Fibroblast of gingiva (primary cell): Measurements from ENCODE around the gene EXD2.
"Not testable (repeated sequence)": the region's sequence is repeated elsewhere in the genome, so short reads cannot be mapped to it uniquely, and the experiment has no call there.

Source experiments
- DNase-seq: peaks from one replicate; pipeline ENCODE4 v3.0.0-alpha.2; 2011; ENCODE audit warnings: low read depth

EXD2 gene

DNA sequence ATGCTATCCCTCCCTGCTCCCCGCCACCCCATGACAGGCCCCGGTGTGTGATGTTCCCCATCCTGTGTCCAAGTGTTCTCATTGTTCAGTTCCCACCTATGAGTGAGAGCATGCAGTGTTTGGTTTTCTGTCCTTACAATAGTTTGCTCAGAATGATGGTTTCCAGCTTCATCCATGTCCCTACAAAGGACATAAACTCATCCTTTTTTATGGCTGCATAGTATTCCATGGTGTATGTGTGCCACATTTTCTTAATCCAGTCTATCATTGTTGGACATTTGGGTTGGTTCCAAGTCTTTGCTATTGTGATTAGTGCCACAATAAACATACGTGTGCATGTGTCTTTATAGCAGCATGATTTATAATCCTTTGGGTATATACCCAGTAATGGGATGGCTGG, 86.1 kb downstream of the EXD2 start:
- not testable (repeated sequence) for DNase-seq

DNA sequence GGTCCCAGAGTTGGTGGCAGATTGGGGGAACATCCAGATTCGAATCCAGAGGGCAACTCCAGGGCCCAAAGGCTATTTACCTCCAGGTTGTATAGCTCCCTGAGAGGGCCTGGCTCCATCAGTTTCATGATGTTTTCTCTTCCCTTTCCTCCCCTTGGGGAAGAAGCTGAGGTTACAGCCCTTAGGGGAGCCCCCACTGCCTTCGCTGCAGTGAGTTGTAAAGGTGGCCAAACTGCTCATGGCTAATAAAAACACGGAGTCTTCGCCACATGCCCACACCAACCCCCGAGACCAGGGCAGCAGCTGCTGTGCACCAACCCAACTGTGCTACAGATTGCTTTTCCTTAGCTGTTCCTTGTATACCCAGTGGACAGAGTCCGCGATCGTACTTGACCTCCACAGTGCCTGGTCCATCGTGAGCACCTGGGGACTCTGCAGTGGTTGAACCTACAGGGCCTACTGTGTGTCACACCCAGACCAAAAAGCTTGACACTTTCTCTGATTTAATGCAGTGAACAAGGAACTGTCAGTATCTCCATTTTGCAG, 89.5 kb downstream of the EXD2 start:
- no peak for DNase-seq

- no peak for DNase-seq
Measured at GRCh38 chr14:69281450-69282169, 90.3 kb downstream of the EXD2 start.

- DNase-seq: no peak
Measured at GRCh38 chr14:69282448-69282847, 91.2 kb downstream of the EXD2 start.

DNA sequence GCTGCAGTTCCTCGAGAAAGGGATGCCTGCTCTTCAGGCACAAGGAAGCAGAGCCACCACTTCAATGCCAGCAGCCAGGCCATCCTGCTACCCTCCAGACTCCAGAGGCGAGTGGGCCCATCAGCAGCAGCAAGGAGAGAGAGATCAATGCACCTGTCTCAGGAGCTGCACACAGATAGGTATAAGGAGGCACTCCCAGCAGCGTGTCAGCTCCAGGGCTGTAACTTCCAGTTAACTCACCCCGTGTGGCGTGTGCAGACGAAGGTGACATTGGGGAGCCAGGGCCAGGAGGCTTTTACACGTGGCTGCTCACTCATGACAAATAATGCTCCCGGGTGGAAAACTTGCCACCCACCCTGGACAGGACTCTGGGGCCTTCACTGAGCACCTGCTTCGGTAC, 92.9 kb downstream of the EXD2 start:
- DNase-seq: no peak

- DNase-seq: no peak
Measured at GRCh38 chr14:69285661-69286255, 94.5 kb downstream of the EXD2 start.

GRCh38 chr14:69287098-69288010, 96.1 kb downstream of the EXD2 start:
- no peak for DNase-seq

- DNase-seq: peak; percentile 96
Measured at GRCh38 chr14:69288011-69288771, 96.9 kb downstream of the EXD2 start.

DNA sequence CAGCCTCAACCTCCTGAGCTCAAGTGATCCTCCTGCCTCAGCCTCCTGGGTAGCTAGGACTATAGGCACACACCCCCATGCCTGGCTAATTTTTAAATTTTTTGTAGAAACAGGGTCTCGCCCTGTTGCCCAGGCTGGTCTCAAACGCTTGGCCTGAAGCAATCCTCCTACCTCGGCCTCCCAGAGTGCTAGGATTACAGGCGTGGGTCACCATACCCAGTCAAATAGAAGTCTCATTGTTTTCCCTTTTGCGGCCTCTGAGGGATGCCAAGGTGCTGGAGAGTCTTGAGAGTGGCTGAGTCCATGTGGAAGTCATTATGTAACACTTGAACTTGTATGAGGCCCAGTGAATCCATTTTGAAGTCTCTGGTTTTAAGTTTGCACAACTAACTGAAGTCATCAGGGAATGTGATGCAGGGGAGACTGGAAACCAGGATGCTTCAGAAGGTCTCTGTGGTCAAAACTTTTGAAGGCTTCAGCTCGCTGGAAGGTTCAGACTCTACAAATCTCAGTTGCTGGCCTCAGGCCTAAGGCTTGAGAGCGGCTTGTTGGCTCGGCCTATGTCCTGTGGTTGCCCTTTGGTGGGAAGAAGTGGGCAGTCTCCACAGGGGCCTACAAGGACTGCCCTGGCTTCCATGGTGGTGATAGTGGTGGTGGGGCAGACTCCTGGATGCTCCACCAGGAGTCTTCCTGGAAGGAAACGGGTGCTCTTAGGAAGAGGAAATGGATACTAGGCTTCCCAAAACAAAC, 97.8 kb downstream of the EXD2 start:
- peak; percentile 32 for DNase-seq

- peak; percentile 57 for DNase-seq
Measured at GRCh38 chr14:69289811-69290520, 98.7 kb downstream of the EXD2 start.

DNA sequence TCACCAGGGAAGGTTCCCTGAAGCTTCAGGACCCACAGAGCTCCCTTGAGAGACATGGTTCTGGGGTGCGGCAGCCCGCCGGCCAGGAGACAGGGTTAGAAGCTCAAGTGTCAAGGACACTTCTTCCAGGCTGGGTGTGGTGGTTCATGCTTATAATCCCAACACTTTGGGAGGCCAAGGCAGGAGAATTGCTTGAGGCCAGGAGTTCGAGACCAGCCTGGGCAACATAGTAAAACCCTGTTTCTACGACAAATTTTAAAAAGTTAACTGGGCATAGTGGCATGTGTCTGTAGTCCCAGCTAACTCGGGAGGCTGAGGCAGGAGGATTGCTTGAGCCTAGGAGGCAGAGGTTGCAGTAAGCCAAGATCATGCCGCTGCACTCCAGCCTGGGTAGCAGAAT, 99.6 kb downstream of the EXD2 start:
- DNase-seq: not testable (repeated sequence)

DNA sequence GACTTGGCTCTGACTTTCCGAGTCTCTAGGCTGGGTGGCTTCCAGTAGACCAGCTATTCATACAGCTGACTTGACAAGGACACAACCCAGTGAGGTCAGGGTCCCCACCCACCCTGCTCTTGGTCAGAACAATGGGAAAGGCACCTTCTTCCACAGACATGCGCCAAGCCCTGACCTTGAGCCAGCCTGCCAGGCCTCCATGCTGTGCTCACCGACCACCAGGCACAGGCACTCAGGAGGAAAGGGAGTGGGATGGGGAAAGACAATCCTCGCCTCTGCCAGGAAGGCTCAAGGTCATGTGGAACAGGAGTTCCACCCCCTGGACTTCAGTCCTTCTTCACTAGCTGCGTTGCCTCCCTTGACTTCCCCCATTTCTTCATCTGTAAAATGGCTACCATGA, 100.1 kb downstream of the EXD2 start:
- DNase-seq: no peak

DNA sequence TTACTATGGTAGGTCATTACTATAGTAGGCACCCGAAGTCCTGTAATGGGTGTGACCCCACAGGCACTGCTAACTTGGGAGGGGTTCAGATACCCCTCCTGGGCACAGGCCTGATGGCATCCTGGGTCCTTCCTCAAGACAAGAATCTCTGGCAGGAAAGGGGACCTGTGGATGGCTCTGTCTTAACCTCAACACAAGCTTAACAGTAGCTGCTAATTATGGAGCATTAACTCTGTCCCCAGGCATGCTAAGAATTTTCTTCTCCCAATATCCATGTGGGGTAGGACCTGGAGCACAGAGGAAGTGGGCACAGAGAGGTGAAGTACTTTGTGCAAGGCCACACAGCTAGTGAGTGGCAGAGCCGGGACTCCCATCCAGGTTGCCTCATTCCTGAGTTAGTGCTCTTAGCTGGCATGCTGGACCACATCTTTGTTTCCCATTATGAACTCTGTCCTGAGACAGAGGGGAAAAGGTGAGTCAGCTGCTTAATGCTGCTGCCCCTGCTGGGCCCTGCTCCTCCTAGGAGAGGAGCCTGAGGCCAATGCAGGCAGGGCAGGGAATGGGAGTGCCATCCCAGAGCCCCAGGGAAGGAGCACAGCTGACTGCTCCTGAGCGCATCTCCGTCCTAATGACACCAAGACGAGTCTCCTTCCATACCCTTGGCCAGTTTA, 100.7 kb downstream of the EXD2 start:
- no peak for DNase-seq
